ENCODE data around the gene APBA1.

DNA sequence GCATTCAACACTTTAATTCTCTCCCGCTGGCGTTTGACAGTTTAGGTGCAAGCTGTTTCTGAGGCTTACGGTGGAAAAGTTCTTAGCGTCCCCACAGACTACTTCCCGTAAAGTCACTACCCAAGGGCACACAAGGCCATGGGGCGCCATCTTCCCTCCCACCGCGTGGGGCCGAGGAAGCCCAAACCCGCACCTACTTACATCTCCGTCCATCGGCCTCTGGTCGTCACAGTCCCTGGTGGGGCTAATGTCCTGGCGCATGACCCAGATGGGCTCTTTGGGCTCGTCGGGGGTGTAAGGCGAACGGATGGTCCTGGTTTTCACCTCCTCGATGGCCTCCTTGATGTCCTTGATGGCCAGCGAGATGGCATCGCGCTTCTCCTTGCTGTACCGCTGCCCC lies 156.4 kb downstream of the APBA1 start:
- TF ChIP-seq POLR2AphosphoS5 (IDR thresholded peaks at IDR 0.05), result no peak
- TF ChIP-seq, protein P1, sequence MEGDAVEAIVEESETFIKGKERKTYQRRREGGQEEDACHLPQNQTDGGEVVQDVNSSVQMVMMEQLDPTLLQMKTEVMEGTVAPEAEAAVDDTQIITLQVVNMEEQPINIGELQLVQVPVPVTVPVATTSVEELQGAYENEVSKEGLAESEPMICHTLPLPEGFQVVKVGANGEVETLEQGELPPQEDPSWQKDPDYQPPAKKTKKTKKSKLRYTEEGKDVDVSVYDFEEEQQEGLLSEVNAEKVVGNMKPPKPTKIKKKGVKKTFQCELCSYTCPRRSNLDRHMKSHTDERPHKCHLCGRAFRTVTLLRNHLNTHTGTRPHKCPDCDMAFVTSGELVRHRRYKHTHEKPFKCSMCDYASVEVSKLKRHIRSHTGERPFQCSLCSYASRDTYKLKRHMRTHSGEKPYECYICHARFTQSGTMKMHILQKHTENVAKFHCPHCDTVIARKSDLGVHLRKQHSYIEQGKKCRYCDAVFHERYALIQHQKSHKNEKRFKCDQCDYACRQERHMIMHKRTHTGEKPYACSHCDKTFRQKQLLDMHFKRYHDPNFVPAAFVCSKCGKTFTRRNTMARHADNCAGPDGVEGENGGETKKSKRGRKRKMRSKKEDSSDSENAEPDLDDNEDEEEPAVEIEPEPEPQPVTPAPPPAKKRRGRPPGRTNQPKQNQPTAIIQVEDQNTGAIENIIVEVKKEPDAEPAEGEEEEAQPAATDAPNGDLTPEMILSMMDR (IDR thresholded peaks at IDR 0.05), result no peak

Measured in suprapubic skin (tissue), 3 donors.